Endothelial cell of umbilical vein (primary cell): ENCODE data around the gene ETV1. TPM values are rescaled to one million over a fixed set of nuclear protein-coding genes. Genes with fewer than 3 reads are reported as not detected.

Source experiments
- BruUV-seq: library from RNA; stranded (reverse); fragments of 400-500 nt; replicated peaks from 2 replicates; lab custom pipeline; 2021; lab: Mats Ljungman, UMichigan
- CTCF ChIA-PET: fragments of 300-600, 350-600 bp; sonication (Branson Sonifier 250); formaldehyde crosslinking; loops from one replicate; lab custom pipeline; 2021; ENCODE audit warnings: antibody characterized with exemption, inconsistent platforms; lab: Charles Lee
- POLR2A ChIA-PET: fragments of 300-600, 350-600 bp; sonication (Branson Sonifier 250); formaldehyde crosslinking; loops from one replicate; lab custom pipeline; 2021; ENCODE audit warnings: antibody characterized with exemption, inconsistent platforms; lab: Charles Lee
- DNase-seq: peaks from one replicate; pipeline ENCODE4 v3.0.0-alpha.2; 2011; ENCODE audit warnings: low read depth, low spot score
- FAIRE-seq: peaks from 2 replicates; lab custom pipeline; 2011; peaks lifted over from hg19 to GRCh38; lab: Jason Lieb, UNC
- H2AFZ ChIP-seq: 2 replicates; pipeline ENCODE4 v1.6.0; 2012; ENCODE audit warnings: low read depth, low read length, control low read depth, inconsistent platforms
- H3K27ac ChIP-seq: 2 replicates; pipeline ENCODE4 v1.5.1; 2011; ENCODE audit warnings: low read depth, mild to moderate bottlenecking, control low read depth, low read length, moderate library complexity; ENCODE audit not compliant: insufficient read depth
- H3K27me3 ChIP-seq, 2 experiments: 2 replicates each; pipeline versions ENCODE4 v1.6.0 to v1.6.1; 2011; ENCODE audit warnings: low read length in 2 of 2, mixed read lengths in 1 of 2; ENCODE audit not compliant: control insufficient read depth in 2 of 2, insufficient read depth in 2 of 2
- H3K36me3 ChIP-seq, 2 experiments: 2 replicates in 1 of 2; 3 replicates in 1 of 2; pipeline ENCODE4 v1.5.1; 2011; ENCODE audit warnings: low read length in 2 of 2, mild to moderate bottlenecking in 1 of 2, moderate library complexity in 1 of 2; ENCODE audit not compliant: control insufficient read depth in 2 of 2, insufficient read depth in 2 of 2; ENCODE audit errors: extremely low read depth in 1 of 2
- H3K4me1 ChIP-seq: 3 replicates; pipeline ENCODE4 v1.5.1; 2011; ENCODE audit warnings: mild to moderate bottlenecking, low read length; ENCODE audit not compliant: control insufficient read depth, insufficient read depth; ENCODE audit errors: extremely low read depth
- H3K4me2 ChIP-seq: 2 replicates; pipeline ENCODE4 v1.6.1; 2011; ENCODE audit warnings: low read length, control low read depth, mixed read lengths; ENCODE audit not compliant: insufficient read depth
- H3K4me3 ChIP-seq, 3 experiments: fragments of 200-600 bp in 1 of 3; sonication (generic), shearing (Covaris generic) in 1 of 3; replicated peaks in 1 of 3; 2 replicates each; pipeline ENCODE4 v1.5.1; 2011 to 2016; ENCODE audit warnings: control low read depth in 3 of 3, low read length in 3 of 3, mild to moderate bottlenecking in 2 of 3, inconsistent platforms in 1 of 3, low read depth in 1 of 3, moderate library complexity in 1 of 3; ENCODE audit not compliant: insufficient read depth in 1 of 3
- H3K79me2 ChIP-seq: 2 replicates; pipeline ENCODE4 v1.6.0; 2012; ENCODE audit warnings: low read length, inconsistent platforms; ENCODE audit not compliant: control insufficient read depth, insufficient read depth
- H3K9ac ChIP-seq: replicated peaks from 2 replicates; pipeline ENCODE3; 2011; ENCODE audit warnings: low read length, control low read depth; ENCODE audit not compliant: insufficient read depth; ENCODE audit errors: extremely low read depth
- H3K9me1 ChIP-seq: replicated peaks from 3 replicates; pipeline ENCODE4 v1.6.0; 2011; ENCODE audit warnings: mild to moderate bottlenecking, low read length; ENCODE audit not compliant: control insufficient read depth, insufficient read depth; ENCODE audit errors: extremely low read depth
- H3K9me3 ChIP-seq: replicated peaks from 2 replicates; pipeline ENCODE4 v1.5.1; 2012; ENCODE audit warnings: low read length, inconsistent platforms; ENCODE audit not compliant: control insufficient read depth, insufficient read depth
- H4K20me1 ChIP-seq: replicated peaks from 2 replicates; pipeline ENCODE3; 2011; ENCODE audit warnings: mild to moderate bottlenecking, low read length; ENCODE audit not compliant: control insufficient read depth, insufficient read depth; ENCODE audit errors: extremely low read depth
- CTCF ChIP-seq, 2 donors: IDR thresholded peaks; 1 replicate in 1 of 2; 2 replicates in 1 of 2; pipeline ENCODE4 v1.5.1; 2011; ENCODE audit warnings: low read length in 2 of 2, mild to moderate bottlenecking in 2 of 2, moderate library complexity in 2 of 2, control low read depth in 1 of 2, inconsistent platforms in 1 of 2, low read depth in 1 of 2; ENCODE audit not compliant: insufficient read depth in 1 of 2; ENCODE audit errors: extremely low read depth in 1 of 2
- EZH2 ChIP-seq: IDR thresholded peaks from 2 replicates; pipeline ENCODE4 v1.6.1; 2012; ENCODE audit warnings: borderline replicate concordance, low read depth, mild to moderate bottlenecking, moderate library complexity, low read length, inconsistent platforms; ENCODE audit not compliant: severe bottlenecking
- FOS ChIP-seq: IDR thresholded peaks from 2 replicates; pipeline ENCODE4 v1.6.1; 2011; ENCODE audit warnings: mild to moderate bottlenecking, low read length, moderate library complexity, borderline replicate concordance; ENCODE audit not compliant: insufficient read depth
- GATA2 ChIP-seq: IDR thresholded peaks from 2 replicates; pipeline ENCODE4 v1.7.0; 2011; ENCODE audit warnings: low read depth, mild to moderate bottlenecking, moderate library complexity, mixed read lengths, low read length; ENCODE audit not compliant: insufficient read length, insufficient read depth
- JUN ChIP-seq: IDR thresholded peaks from 2 replicates; pipeline ENCODE4 v1.6.1; 2011; ENCODE audit warnings: borderline replicate concordance, low read depth; ENCODE audit not compliant: insufficient read length, insufficient read depth
- MAX ChIP-seq: IDR thresholded peaks from 2 replicates; pipeline ENCODE4 v1.6.1; 2011; ENCODE audit not compliant: insufficient read depth, insufficient read length
- MYC ChIP-seq: IDR thresholded peaks from one replicate; pipeline ENCODE4 v1.6.1; 2011; ENCODE audit warnings: mild to moderate bottlenecking, low read depth, low read length
- POLR2A ChIP-seq: IDR thresholded peaks from 2 replicates; pipeline ENCODE4 v1.6.1; 2012; ENCODE audit warnings: low read depth, mild to moderate bottlenecking, control low read depth, low read length
- POLR2AphosphoS5 ChIP-seq: IDR thresholded peaks from 2 replicates; pipeline ENCODE4 v1.6.1; 2012; ENCODE audit warnings: low read depth, mild to moderate bottlenecking, control low read depth, low read length, moderate library complexity; ENCODE audit not compliant: insufficient read depth
- dilution Hi-C: fragments of 300-500 bp; cut with MboI; formaldehyde crosslinking; loops from one replicate; pipeline ENCODE4 v1.15.0; 2019; ENCODE audit warnings: low sequenced_read_pairs; ENCODE audit not compliant: extremely low pct_ligation_motif_present
- intact Hi-C: fragments of 100-400 bp; cut with micrococcal nuclease; formaldehyde crosslinking; loops from one replicate; pipeline ENCODE4 v1.10.0; 2022
- polyA plus RNA-seq, 4 experiments: library from polyadenylated mRNA; depleted of rRNA in 3 of 4; stranded (reverse) in 3 of 4; unstranded in 1 of 4; fragments of >200 nt; gene quantifications; 2 replicates each; pipeline versions ENCODE4 v1.2.1 to v1.2.3, GENCODE V29; 2011 to 2012; ENCODE audit warnings: missing spikeins in 1 of 4
- total RNA-seq: library from RNA; stranded (reverse); gene quantifications from 2 replicates; pipeline ENCODE4 v1.2.3, GENCODE V29; 2021

Gene ETV1
- total and polyA plus RNA-seq, 2 donors (not counting 3 experiments of a cell fraction or from before 2014, with no cell fraction given): 8.4 to 16.6 TPM

GRCh38 chr7:13963925-13964324, 25.5 kb downstream of the ETV1 start:
- Histone ChIP-seq H2AFZ (no peak overlapping the region), H3K79me2 (no peaks in the 10 kb centered on the region), H3K27me3 (no peaks in the 10 kb centered on the region), H3K9me1 (no peaks in the 10 kb centered on the region), H3K27ac (no peak overlapping the region), H3K4me2 (no peak overlapping the region), H3K36me3 (no peaks in the 10 kb centered on the region), H3K4me3 (no peak overlapping the region), H3K4me1 (no peaks in the 10 kb centered on the region), H3K9ac (no peak overlapping the region), H3K9me3 (no peaks in the 10 kb centered on the region), H4K20me1 (no peaks in the 10 kb centered on the region)
- no peak for TF ChIP-seq FOS
- no peak for TF ChIP-seq GATA2
- no peak for TF ChIP-seq CTCF (IDR thresholded peaks at IDR 0.05; ENCODE audit: extremely low read depth in 1 of 2, insufficient read depth in 1 of 2, low read depth in 1 of 2, low read length in 2 of 2)
- DNase-seq (no peak), FAIRE-seq (no peak)
- dilution Hi-C loops: no loop called here
- CTCF ChIA-PET: interaction anchor here (2.0 kb wide), 1 partner anchor 16 kb away, joined by 6 read pairs; no protein-coding TSS in a partner anchor
- no TSS peak for BruUV-seq
- POLR2A ChIA-PET: no interaction called here
- intact Hi-C loops: no loop called here

GRCh38 chr7:13955494-13955893, 34.0 kb downstream of the ETV1 start:
- no peaks in the 10 kb centered on the region for H3K79me2 ChIP-seq
- intact Hi-C loops (no loop called here), dilution Hi-C loops (no loop called here)
- no peaks in the 10 kb centered on the region for H3K4me1 ChIP-seq
- ChIA-PET POLR2A (no interaction called here), CTCF (no interaction called here)
- no peak overlapping the region for H3K9ac ChIP-seq
- no peaks in the 10 kb centered on the region for H4K20me1 ChIP-seq
- BruUV-seq: no TSS peak
- no peak overlapping the region for H3K4me2 ChIP-seq
- H3K36me3 ChIP-seq: no peaks in the 10 kb centered on the region
- no peaks in the 10 kb centered on the region for H3K9me3 ChIP-seq
- FAIRE-seq (no peak), DNase-seq (no peak)
- TF ChIP-seq EZH2 (no peak), CTCF (IDR thresholded peaks at IDR 0.05; ENCODE audit: extremely low read depth in 1 of 2, insufficient read depth in 1 of 2, low read depth in 1 of 2, low read length in 2 of 2) (no peak), POLR2AphosphoS5 (no peak), JUN (no peak), POLR2A (no peak), MAX (no peak), FOS (no peak), GATA2 (no peak), MYC (no peak)
- no peak overlapping the region for H2AFZ ChIP-seq
- H3K9me1 ChIP-seq: no peaks in the 10 kb centered on the region
- no peak overlapping the region for H3K4me3 ChIP-seq
- no peaks in the 10 kb centered on the region for H3K27me3 ChIP-seq
- no peak overlapping the region for H3K27ac ChIP-seq
